Upper lobe of left lung (tissue), 4 donors: ENCODE data around the gene ANKS1A.

Experiments used
- POLR2AphosphoS5 ChIP-seq, 2 donors: sonication (generic); formaldehyde crosslinking; IDR thresholded peaks; one replicate each; pipeline ENCODE4 v1.5.1; 2017; ENCODE audit warnings: antibody characterized with exemption in 2 of 2
- TF ChIP-seq, protein P1 (sequence below), 6 experiments: fragments of 450-650 bp in 4 of 6; fragments of 200-600 bp in 2 of 6; sonication (generic) in 2 of 6; IDR thresholded peaks; one replicate each; pipeline ENCODE4 v1.5.1; 2016 to 2019; ENCODE audit warnings: antibody characterized with exemption in 6 of 6

- no peak for TF ChIP-seq POLR2AphosphoS5 (IDR thresholded peaks at IDR 0.05)
- TF ChIP-seq, protein P1, sequence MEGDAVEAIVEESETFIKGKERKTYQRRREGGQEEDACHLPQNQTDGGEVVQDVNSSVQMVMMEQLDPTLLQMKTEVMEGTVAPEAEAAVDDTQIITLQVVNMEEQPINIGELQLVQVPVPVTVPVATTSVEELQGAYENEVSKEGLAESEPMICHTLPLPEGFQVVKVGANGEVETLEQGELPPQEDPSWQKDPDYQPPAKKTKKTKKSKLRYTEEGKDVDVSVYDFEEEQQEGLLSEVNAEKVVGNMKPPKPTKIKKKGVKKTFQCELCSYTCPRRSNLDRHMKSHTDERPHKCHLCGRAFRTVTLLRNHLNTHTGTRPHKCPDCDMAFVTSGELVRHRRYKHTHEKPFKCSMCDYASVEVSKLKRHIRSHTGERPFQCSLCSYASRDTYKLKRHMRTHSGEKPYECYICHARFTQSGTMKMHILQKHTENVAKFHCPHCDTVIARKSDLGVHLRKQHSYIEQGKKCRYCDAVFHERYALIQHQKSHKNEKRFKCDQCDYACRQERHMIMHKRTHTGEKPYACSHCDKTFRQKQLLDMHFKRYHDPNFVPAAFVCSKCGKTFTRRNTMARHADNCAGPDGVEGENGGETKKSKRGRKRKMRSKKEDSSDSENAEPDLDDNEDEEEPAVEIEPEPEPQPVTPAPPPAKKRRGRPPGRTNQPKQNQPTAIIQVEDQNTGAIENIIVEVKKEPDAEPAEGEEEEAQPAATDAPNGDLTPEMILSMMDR (IDR thresholded peaks at IDR 0.05), result no peak
Observed at GRCh38 chr6:35052694-35053565, 163.9 kb downstream of the ANKS1A start.
